Measurements from ENCODE around the gene POTEF.
"Not testable (repeated sequence)": the region's sequence is repeated elsewhere in the genome, so short reads cannot be mapped to it uniquely, and the experiment has no call there.

DNA sequence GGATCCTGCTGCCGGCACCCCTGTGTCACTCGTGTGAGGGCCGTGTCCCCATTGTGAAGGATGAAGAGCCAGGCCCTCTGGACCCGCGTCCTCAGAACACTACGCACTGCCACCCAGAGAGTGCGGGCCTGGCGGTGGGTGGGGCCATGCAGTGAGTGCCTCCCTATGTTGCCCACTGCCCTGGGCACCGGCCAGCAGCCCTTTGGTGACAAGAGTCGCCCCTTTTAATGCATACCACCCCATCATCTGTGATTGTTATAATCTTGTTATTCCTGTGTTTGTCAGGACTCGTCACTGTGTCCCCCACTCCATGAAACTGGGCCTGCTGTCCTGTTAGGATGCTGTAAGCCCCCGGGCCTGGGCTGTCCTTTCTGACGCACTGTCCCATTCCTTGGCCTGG, 9.3 kb upstream of the POTEF start:
- TF ChIP-seq POLR2A (IDR thresholded peaks at IDR 0.05; ENCODE audit: low read depth, low read length); EZH2 (IDR thresholded peaks at IDR 0.05; ENCODE audit: borderline replicate concordance, low read depth, low read length, severe bottlenecking); FOS (IDR thresholded peaks at IDR 0.05; ENCODE audit: borderline replicate concordance, insufficient read depth, low read length); POLR2AphosphoS5 (IDR thresholded peaks at IDR 0.05; ENCODE audit: insufficient read depth, low read depth, low read length): not testable (repeated sequence)
- TF ChIP-seq, protein P1, sequence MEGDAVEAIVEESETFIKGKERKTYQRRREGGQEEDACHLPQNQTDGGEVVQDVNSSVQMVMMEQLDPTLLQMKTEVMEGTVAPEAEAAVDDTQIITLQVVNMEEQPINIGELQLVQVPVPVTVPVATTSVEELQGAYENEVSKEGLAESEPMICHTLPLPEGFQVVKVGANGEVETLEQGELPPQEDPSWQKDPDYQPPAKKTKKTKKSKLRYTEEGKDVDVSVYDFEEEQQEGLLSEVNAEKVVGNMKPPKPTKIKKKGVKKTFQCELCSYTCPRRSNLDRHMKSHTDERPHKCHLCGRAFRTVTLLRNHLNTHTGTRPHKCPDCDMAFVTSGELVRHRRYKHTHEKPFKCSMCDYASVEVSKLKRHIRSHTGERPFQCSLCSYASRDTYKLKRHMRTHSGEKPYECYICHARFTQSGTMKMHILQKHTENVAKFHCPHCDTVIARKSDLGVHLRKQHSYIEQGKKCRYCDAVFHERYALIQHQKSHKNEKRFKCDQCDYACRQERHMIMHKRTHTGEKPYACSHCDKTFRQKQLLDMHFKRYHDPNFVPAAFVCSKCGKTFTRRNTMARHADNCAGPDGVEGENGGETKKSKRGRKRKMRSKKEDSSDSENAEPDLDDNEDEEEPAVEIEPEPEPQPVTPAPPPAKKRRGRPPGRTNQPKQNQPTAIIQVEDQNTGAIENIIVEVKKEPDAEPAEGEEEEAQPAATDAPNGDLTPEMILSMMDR (IDR thresholded peaks at IDR 0.05; ENCODE audit: extremely low read depth in 1 of 2, insufficient read depth in 1 of 2, low read depth in 1 of 2, low read length in 2 of 2), result not testable (repeated sequence)
- TF ChIP-seq, protein P2, sequence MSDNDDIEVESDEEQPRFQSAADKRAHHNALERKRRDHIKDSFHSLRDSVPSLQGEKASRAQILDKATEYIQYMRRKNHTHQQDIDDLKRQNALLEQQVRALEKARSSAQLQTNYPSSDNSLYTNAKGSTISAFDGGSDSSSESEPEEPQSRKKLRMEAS (IDR thresholded peaks at IDR 0.05; ENCODE audit: insufficient read depth, insufficient read length), result not testable (repeated sequence)
